GM19351 (cell line): ENCODE results near the gene CMA1.
"Not testable (repeated sequence)": the region's sequence is repeated elsewhere in the genome, so short reads cannot be mapped to it uniquely, and the experiment has no call there.

Source experiments
- ATAC-seq: cut with Tn5 transposase; IDR thresholded peaks from one replicate; pipeline ENCODE4 v1.9.1; 2021; ENCODE audit warnings: mild to moderate bottlenecking, moderate library complexity; ENCODE audit not compliant: unreplicated experiment

Gene CMA1

DNA sequence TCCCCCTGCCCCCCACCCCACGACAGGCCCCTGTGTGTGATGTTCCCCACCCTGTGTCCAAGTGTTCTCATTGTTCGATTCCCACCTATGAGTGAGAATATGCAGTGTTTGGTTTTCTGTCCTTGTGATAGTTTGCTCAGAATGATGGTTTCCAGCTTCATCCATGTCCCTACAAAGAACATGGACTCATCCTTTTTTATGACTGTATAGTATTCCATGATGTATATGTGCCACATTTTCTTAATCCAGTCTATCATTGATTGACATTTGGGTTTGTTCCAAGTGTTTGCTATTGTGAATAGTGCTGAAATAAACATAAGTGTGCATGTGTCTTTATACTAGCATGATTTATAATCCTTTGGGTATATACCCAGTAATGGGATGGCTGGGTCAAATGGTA, 37.6 kb downstream of the CMA1 start:
- ATAC-seq, result not testable (repeated sequence)

DNA sequence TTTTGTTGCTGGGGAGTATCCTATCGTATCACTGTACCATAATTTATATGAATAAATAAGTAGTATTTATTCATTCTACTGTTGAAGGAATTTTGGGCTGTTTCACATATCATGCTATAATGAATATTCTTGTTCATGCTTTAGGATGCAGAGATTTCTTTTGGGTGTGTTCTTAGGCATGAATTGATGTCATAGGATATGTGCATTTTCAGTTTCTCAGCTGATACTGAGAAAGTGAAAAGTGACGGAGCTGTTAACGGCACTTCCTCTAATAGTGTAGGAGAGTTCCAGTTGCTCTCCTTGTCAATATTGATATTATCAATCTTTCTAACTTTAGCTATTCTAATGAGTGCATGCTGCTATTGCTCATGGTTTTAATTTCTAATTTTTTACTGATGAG, 42.3 kb downstream of the CMA1 start:
- no peak for ATAC-seq

DNA sequence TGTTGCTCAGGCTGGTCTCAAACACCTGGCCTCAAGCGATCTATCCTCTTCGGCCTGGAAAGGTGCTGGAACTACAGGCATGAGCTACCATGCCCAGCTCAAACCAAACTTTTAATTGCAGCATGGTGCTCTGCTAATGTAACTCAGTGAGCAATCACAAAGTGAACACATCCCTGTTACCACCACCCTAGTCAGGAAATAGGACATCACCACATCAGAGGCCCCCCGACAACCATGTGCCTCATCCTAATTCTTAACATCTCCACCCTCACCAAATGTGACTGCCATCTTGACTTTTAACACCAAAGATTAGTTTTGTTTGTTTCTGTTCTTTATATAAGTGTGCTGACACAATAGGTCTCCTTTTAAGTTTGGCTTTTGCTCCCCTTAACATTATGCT, 42.7 kb downstream of the CMA1 start:
- no peak for ATAC-seq

DNA sequence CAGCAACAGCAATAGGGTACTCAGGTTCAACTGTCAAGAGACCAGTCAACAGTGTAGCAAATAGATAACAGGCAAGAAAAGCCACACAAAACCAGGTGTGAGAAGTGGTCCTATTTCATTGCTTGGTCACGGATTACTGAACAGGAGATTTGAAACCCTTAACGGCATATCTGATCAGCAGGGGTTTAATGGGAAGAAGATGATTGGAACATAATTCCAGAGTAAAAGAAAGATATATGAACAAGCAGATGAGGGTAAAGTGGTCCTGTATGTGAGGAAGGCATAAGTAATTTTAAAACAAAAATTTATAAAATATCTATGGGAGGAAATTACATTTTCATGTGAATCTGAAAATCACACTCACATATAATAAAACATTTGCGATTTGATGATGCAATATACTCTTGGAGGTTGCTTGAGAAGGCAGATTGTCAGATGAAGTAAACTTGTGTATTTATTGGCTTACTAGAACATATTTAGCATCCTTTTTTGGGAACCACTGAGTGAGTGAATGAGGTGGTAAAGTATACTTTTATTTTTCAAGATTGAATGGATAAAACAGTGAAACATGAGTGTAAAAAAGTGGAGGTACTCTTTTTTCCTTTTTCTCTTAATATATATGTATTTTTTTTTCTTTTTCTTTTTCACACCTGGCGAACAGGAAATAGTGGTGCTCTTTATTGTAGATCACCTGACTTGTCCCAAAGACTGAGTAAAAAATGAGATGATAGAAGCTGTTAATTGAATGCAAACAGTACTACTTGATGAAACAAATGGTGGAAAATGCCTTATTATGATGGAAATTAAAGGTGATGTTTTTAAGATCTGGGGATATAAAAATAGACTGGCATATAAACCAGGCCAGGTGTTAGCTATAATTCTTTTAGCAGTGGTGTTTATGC, 43.9 kb downstream of the CMA1 start:
- ATAC-seq, result peak; percentile 13

DNA sequence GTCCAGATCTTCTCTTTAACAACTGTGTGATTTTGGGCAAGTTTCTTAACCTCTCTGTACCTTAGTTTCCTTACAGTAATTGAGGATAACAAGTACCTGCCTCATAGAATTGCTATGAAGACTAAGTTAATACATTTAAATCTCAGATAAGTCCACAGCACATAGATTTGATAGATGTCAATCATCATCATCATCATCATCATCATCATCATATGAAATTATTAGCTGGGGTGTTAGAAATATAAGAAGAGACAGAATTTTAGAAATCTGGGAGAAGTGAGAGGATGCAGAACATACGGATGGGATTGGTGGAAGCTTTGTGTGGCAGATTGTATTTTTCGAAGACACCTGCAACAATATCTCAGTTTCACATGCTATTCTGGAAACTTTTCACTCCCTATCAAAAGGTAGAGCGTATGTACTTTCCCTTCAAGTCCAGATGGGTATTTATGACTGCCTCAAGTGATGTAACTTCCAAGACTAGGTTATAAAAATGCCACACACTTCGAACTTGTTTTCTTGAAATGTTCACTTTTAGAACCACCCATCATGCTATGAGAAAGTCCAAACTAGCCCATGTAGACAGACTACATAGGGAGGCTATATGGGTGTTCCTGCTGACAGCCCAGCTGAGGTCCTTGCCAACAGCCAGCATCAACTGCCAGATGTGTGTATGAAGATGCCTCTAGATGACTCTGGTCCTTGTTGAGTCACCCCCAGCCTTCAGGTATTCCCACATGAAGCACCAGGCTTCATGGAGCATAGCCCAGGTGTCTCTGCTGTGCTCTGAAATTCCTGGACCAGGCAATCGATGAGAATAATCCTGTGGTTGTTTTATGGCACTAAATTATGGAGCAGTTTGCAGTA, 44.8 kb downstream of the CMA1 start:
- ATAC-seq, result peak; percentile 49

DNA sequence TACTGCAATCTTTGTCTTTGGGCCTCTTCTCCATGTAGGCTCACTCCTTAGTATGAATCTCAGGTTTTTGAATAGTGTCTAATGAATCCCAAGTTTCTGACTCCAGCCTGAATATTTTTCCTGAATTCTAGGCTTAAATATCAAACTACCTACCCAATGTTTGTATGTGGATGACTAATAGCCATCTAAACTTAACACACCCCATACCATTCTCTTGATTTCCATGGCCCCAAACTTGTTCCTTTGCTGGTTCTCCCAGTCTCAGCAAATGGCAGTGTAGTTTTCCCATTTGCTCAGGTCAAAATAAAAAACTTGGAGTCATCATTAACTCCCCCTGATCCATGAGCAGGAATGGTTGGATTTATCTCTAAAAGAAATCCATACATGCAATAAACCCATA, 46.7 kb downstream of the CMA1 start:
- ATAC-seq, result no peak

DNA sequence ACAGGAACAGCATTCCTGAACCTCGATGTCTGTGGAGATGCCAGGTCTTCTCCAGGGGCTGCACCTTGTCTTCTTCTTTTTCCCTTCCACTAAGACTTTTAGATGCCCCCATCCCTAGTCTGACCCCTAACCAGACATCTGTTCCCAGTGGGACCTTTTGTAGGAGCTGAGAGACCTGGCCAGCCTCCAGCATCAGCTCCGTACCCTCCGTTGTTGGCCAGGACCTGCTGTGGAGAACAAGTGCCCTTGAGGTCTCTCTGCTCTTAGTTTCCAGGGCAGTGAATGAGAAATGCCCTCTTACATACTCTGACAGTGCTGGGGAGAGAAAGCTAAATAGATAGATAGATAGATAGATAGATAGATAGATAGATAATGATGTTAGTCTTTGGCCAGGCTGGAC, 48.7 kb downstream of the CMA1 start:
- no peak for ATAC-seq

DNA sequence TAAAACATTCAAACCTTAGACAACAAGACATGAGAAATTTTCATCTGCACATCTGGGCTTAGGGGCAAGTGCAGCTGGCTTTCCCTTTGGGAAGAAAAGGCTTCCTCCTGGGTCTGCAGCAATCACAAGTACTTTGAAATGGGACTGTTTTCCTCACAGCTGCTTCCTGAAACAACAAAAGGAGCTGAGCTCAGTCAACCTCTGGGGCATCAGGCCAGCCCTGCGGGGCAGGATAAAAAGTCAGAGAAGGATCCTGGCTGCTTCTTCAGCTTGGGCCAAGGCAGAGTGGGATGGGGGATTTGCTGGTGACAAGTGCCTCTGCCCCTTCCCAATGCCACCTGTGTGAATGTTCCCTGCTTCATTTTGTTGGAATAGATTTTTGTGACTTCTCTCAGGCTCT, 49.3 kb downstream of the CMA1 start:
- no peak for ATAC-seq

DNA sequence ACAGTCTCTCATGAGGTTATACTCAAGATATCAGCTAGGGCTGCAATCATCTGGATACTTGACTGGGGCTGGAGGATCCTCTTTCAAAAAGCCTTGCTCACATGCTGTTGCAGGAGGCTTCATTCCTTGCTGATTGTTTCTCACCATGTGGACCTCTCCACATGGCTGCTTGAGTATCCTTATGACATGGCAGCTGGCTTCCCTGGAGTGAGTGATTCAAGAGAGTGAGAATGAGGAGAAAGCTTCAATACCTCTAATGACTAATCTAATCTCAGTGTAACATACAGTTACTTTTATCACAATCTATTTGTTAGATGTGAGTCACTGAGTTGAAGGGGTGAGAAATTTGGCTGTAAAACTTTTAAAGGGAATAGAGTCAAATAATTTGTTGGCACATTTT, 51.1 kb downstream of the CMA1 start:
- ATAC-seq, result no peak
